Uterus (tissue), 4 donors: ENCODE measurements around the gene TNRC6C. TPM values are rescaled to one million over a fixed set of nuclear protein-coding genes. Genes with fewer than 3 reads are reported as not detected.
A peak's percentile ranks its signal among the peaks of the same experiment; 100 is the strongest.

Experiments used
- DNase-seq, 2 donors: peaks; one replicate each; pipeline ENCODE4 v3.0.0-alpha.2; 2019 to 2020
- H3K27ac ChIP-seq, 2 donors: fragments of 200-600 bp; sonication (generic); 1 replicate in 1 of 2; 2 replicates in 1 of 2; pipeline ENCODE4 v1.5.1; 2016 to 2018
- H3K27me3 ChIP-seq, 2 donors: fragments of 200-600 bp; sonication (generic); one replicate each; pipeline ENCODE4 v1.5.1; 2018 to 2019; ENCODE audit warnings: control low read depth in 1 of 2
- H3K36me3 ChIP-seq, 2 donors: fragments of 200-600 bp; sonication (generic); one replicate each; pipeline ENCODE4 v1.5.1; 2019; ENCODE audit warnings: control low read depth in 1 of 2
- H3K4me1 ChIP-seq, 2 donors: fragments of 200-600 bp; sonication (generic); one replicate each; pipeline ENCODE4 v1.5.1; 2018 to 2019; ENCODE audit warnings: control low read depth in 1 of 2
- H3K4me3 ChIP-seq, 2 donors: fragments of 200-600 bp; sonication (generic); 1 replicate in 1 of 2; 2 replicates in 1 of 2; pipeline ENCODE4 v1.5.1; 2018 to 2019; ENCODE audit warnings: mild to moderate bottlenecking in 1 of 2
- H3K9me3 ChIP-seq, 2 donors: fragments of 200-600 bp; sonication (generic); one replicate each; pipeline ENCODE4 v1.5.1; 2019; ENCODE audit warnings: control low read depth in 1 of 2
- POLR2A ChIP-seq, 2 donors: fragments of 450-650 bp; IDR thresholded peaks; one replicate each; pipeline ENCODE4 v1.6.1; 2016; ENCODE audit warnings: antibody characterized with exemption in 2 of 2, mild to moderate bottlenecking in 1 of 2, moderate library complexity in 1 of 2
- intact Hi-C: fragments of 100-400 bp; cut with DNase I; formaldehyde crosslinking; loops from one replicate; pipeline ENCODE4 v1.15.1; 2023; ENCODE audit warnings: low total_unique reads
- total RNA-seq, 4 donors: library from RNA; depleted of rRNA in 3 of 4; stranded (reverse); fragments of >200 nt in 3 of 4; gene quantifications; one replicate each; pipeline versions ENCODE4 v1.1.0 to v1.2.4, GENCODE V29; 2014 to 2023
- TF ChIP-seq, protein P1 (sequence below), 4 experiments: fragments of 200-600 bp in 2 of 4; fragments of 450-650 bp in 2 of 4; sonication (generic) in 2 of 4; IDR thresholded peaks; one replicate each; pipeline ENCODE4 v1.5.1; 2016 to 2019; ENCODE audit warnings: antibody characterized with exemption in 4 of 4, mild to moderate bottlenecking in 2 of 4, moderate library complexity in 1 of 4
- donor health status: DM: yes; HTN: yes; CAD: no.

The TNRC6C gene
- total RNA-seq, 4 donors from 2014 or later: 4.6 to 68.0 (median 11.8) TPM

DNA sequence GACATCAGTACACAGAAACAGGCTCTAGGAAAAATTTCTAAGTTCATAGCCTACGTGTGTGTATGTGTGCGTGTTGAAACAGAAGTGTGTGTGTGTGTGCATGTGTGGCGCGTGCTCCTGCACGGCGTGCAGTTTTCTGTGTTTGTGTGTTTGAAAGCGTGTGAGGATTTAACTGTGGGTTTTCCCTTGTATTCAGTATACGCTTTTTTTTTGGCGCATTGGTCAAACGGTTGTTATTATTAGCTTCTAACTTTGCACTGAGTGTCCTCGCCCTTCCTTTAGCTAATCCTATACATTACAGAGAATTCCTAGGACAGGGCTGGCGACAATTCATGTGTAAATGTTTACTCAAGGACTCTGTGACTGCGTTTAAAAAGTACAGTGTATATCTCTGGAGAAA lies 147.0 kb downstream of the TNRC6C start:
- TF ChIP-seq POLR2A (IDR thresholded peaks at IDR 0.05): no peak
- TF ChIP-seq, protein P1, sequence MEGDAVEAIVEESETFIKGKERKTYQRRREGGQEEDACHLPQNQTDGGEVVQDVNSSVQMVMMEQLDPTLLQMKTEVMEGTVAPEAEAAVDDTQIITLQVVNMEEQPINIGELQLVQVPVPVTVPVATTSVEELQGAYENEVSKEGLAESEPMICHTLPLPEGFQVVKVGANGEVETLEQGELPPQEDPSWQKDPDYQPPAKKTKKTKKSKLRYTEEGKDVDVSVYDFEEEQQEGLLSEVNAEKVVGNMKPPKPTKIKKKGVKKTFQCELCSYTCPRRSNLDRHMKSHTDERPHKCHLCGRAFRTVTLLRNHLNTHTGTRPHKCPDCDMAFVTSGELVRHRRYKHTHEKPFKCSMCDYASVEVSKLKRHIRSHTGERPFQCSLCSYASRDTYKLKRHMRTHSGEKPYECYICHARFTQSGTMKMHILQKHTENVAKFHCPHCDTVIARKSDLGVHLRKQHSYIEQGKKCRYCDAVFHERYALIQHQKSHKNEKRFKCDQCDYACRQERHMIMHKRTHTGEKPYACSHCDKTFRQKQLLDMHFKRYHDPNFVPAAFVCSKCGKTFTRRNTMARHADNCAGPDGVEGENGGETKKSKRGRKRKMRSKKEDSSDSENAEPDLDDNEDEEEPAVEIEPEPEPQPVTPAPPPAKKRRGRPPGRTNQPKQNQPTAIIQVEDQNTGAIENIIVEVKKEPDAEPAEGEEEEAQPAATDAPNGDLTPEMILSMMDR (IDR thresholded peaks at IDR 0.05): no peak
- intact Hi-C loops: no loop called here
- Histone ChIP-seq H3K4me1 (no peaks in the 10 kb centered on the region), H3K27me3 (no peaks in the 10 kb centered on the region), H3K4me3 (no peak overlapping the region), H3K9me3 (no peaks in the 10 kb centered on the region), H3K36me3 (no peaks in the 10 kb centered on the region), H3K27ac (no peak overlapping the region)
- DNase-seq: no peak

DNA sequence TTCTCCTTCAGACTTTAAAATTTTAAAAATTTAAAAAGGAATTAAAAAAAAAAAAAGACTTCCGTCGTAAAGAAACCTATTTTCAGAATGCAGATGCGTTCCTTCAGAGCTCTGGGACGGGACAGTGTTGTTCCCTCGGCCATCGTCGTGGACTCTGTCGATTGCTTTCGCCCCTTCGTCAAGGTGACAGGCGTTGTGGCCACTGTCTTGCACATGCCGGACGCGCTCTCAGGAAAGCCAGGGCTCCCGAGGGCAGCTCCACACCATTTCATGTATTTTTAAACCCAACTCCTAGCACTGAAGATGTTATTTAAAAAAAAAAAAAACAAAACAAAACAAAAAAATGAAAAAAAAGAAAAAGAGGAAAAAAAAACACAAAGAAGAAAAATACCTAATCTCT lies 147.7 kb downstream of the TNRC6C start:
- H3K36me3 ChIP-seq: no peaks in the 10 kb centered on the region
- H3K27ac ChIP-seq: no peak overlapping the region
- intact Hi-C loops: no loop called here
- TF ChIP-seq POLR2A (IDR thresholded peaks at IDR 0.05): no peak
- TF ChIP-seq, protein P1 (IDR thresholded peaks at IDR 0.05): no peak
- no peaks in the 10 kb centered on the region for H3K27me3 ChIP-seq
- DNase-seq: no peak
- no peaks in the 10 kb centered on the region for H3K4me1 ChIP-seq
- H3K9me3 ChIP-seq: no peaks in the 10 kb centered on the region
- no peak overlapping the region for H3K4me3 ChIP-seq

DNA sequence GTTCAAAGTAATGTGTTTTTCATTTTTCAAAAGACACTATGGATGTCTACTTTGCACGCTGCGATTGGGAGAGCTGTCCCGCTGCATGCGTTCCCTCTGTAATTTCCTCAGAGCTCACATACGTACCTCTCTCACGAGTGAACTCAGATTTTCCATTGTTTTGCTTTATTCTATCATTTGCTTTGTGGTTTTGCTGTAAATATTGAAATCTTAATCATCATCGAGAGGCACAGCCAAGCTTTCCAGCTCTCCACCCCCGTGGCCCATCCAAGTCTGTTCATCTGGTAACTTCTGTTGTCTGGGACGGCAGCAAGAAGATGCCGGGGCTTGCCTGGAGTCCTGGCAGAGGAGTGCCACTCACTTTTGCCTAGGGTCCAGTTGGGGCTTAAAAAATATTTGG lies 149.0 kb downstream of the TNRC6C start:
- intact Hi-C loops: no loop called here
- H3K36me3 ChIP-seq: no peaks in the 10 kb centered on the region
- H3K4me1 ChIP-seq: no peaks in the 10 kb centered on the region
- no peak overlapping the region for H3K4me3 ChIP-seq
- DNase-seq: no peak
- no peaks in the 10 kb centered on the region for H3K9me3 ChIP-seq
- no peak overlapping the region for H3K27ac ChIP-seq
- H3K27me3 ChIP-seq: no peaks in the 10 kb centered on the region
- TF ChIP-seq, protein P1 (IDR thresholded peaks at IDR 0.05): no peak
- no peak for TF ChIP-seq POLR2A (IDR thresholded peaks at IDR 0.05)

DNA sequence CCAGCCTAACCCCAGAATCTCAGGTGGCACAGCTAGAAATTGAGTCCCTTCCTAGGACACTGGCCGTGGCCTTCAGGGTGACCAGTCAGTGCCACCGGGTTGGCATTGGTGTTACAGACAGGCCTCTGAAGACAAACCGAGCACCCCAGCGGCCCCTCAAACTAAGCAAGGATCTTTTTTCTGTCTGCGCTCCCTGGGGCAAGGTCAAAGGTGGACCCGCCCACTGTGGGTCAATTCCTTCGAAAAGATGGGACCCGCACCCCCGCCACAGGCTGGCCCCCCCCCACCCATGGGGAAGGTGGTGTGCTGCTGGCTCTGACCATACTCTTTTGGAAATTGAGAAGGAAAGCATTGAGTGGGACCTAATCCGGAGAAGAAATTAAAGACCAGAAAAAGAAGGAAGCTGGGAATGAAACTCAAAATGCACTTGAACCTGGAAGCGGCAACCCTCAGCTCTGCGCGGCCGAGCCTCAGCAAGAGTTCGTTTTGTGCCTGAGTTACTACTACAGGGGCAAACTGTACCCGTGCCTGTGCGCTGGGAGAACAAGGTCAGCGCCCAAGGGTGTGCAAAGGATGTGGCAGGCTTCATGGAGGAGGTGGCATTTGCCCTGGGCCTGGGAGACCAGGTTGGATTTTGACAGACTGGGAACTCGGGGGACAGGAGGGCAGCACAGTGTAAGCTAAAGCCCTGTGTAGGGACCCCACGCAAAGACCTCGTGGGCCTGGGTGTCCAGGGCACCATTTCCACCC lies 149.6 kb downstream of the TNRC6C start:
- H3K9me3 ChIP-seq: no peaks in the 10 kb centered on the region
- DNase-seq: peak in 1 of 2 donors; percentile 14
- H3K36me3 ChIP-seq: no peaks in the 10 kb centered on the region
- TF ChIP-seq, protein P1 (IDR thresholded peaks at IDR 0.05): no peak
- TF ChIP-seq POLR2A (IDR thresholded peaks at IDR 0.05): no peak
- intact Hi-C loops: no loop called here
- H3K27me3 ChIP-seq: no peaks in the 10 kb centered on the region
- H3K4me1 ChIP-seq: no peaks in the 10 kb centered on the region
- no peak overlapping the region for H3K27ac ChIP-seq
- H3K4me3 ChIP-seq: no peak overlapping the region

DNA sequence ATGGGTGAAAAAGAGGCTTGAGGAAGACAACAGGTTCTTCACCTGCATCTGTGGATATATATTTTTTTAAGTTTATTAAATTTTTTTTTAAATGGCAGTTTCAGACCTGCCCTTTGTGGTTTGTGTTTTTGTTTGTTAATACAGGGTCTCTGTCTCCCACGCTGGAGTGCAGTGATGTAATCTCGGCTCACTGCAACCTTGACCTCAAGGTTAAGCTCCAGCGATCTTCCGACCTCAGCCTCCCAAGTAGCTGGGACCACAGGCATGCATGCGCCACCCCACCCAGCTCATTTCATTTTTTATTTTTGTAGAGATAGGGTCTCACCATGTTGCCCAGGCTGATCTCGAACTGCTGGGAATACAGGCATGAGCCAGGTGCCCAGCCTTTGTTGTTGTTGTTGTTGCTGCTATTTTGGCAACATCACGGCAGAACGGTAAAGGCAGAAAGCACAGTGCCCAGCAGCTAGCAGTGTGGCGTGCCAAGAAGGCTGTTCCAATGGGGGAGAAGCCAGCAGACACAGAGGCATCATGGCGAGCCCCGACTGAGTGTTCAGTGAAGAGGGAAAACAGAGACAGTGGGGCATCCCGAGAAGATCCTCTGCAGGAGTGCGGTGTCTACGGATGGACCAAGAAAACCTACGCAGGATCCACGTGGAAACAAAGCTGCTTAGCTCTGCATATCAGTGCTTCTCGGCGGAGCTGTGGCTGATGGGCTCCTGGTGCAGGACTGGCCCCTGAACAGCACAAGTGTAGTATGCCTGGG lies 150.4 kb downstream of the TNRC6C start:
- Histone ChIP-seq H3K27me3 (no peaks in the 10 kb centered on the region), H3K4me3 (no peak overlapping the region), H3K9me3 (no peaks in the 10 kb centered on the region), H3K27ac (no peak overlapping the region), H3K36me3 (no peaks in the 10 kb centered on the region), H3K4me1 (no peaks in the 10 kb centered on the region)
- intact Hi-C loops: no loop called here
- no peak for DNase-seq
- TF ChIP-seq, protein P1 (IDR thresholded peaks at IDR 0.05): no peak
- TF ChIP-seq POLR2A (IDR thresholded peaks at IDR 0.05): no peak
